ENCODE results near the gene SCYL1.
"Not testable (repeated sequence)": the region's sequence is repeated elsewhere in the genome, so short reads cannot be mapped to it uniquely, and the experiment has no call there.

SCYL1 gene

GRCh38 chr11:65506772-65507505, 17.9 kb upstream of the SCYL1 start:
- Histone ChIP-seq H3K9ac (ENCODE audit: low read length) (no peak overlapping the region), H3K36me3 (ENCODE audit: insufficient read depth, low read length) (peaks cover 46% of the 10 kb centered on the region), H3K4me3 (ENCODE audit: low read depth, low read length, poor library complexity, severe bottlenecking) (no peak overlapping the region), H3K27me3 (ENCODE audit: insufficient read depth, low read length) (no peaks in the 10 kb centered on the region), H3K4me2 (ENCODE audit: low read length) (peak overlapping the region; percentile 95; the same call in 1 of the 2 replicates), H4K20me1 (ENCODE audit: insufficient read depth, low read length) (no peaks in the 10 kb centered on the region), H3K4me1 (ENCODE audit: insufficient read depth, low read length, severe bottlenecking) (peaks cover 83% of the 10 kb centered on the region), H3K9me3 (ENCODE audit: low read length) (no peaks in the 10 kb centered on the region), H3K27ac (ENCODE audit: low read depth, low read length, poor library complexity, severe bottlenecking) (peak overlapping the region; percentile 88), H2AFZ (ENCODE audit: low read length) (no peak overlapping the region), H3K79me2 (ENCODE audit: insufficient read depth, low read length) (peaks cover 31% of the 10 kb centered on the region), H3K9me2 (ENCODE audit: low read depth, low read length) (no peaks in the 10 kb centered on the region), H3F3A (ENCODE audit: insufficient read depth, low read length) (peaks cover 57% of the 10 kb centered on the region)
- no peak for TF ChIP-seq EZH2 (IDR thresholded peaks at IDR 0.05; ENCODE audit: borderline replicate concordance, low read length)
- TF ChIP-seq CTCF (IDR thresholded peaks at IDR 0.05; ENCODE audit: low read length) = no peak

GRCh38 chr11:65512311-65512710, 12.6 kb upstream of the SCYL1 start:
- H3K79me2 ChIP-seq (ENCODE audit: insufficient read depth, low read length); H3K27me3 ChIP-seq (ENCODE audit: insufficient read depth, low read length); H3K27ac ChIP-seq (ENCODE audit: low read depth, low read length, poor library complexity, severe bottlenecking); H3K4me3 ChIP-seq (ENCODE audit: low read depth, low read length, poor library complexity, severe bottlenecking); H3F3A ChIP-seq (ENCODE audit: insufficient read depth, low read length); H3K36me3 ChIP-seq (ENCODE audit: insufficient read depth, low read length); H3K9me2 ChIP-seq (ENCODE audit: low read depth, low read length); H4K20me1 ChIP-seq (ENCODE audit: insufficient read depth, low read length); H3K9ac ChIP-seq (ENCODE audit: low read length); H2AFZ ChIP-seq (ENCODE audit: low read length); H3K9me3 ChIP-seq (ENCODE audit: low read length); H3K4me2 ChIP-seq (ENCODE audit: low read length): not testable (repeated sequence)
- H3K4me1 ChIP-seq (ENCODE audit: insufficient read depth, low read length, severe bottlenecking) = peaks cover 36% of the 10 kb centered on the region

GRCh38 chr11:65516135-65516968, 8.5 kb upstream of the SCYL1 start:
- no peaks in the 10 kb centered on the region for H3K9me2 ChIP-seq (ENCODE audit: low read depth, low read length)
- H3K9ac ChIP-seq (ENCODE audit: low read length) = no peak overlapping the region
- H3K4me2 ChIP-seq (ENCODE audit: low read length) = no peak overlapping the region
- H2AFZ ChIP-seq (ENCODE audit: low read length) = no peak overlapping the region
- no peaks in the 10 kb centered on the region for H3K79me2 ChIP-seq (ENCODE audit: insufficient read depth, low read length)
- H3K4me1 ChIP-seq (ENCODE audit: insufficient read depth, low read length, severe bottlenecking) = no peaks in the 10 kb centered on the region
- H3K27me3 ChIP-seq (ENCODE audit: insufficient read depth, low read length) = no peaks in the 10 kb centered on the region
- no peaks in the 10 kb centered on the region for H4K20me1 ChIP-seq (ENCODE audit: insufficient read depth, low read length)
- H3F3A ChIP-seq (ENCODE audit: insufficient read depth, low read length) = no peaks in the 10 kb centered on the region; the same call in 1 of the 2 replicates
- no peak overlapping the region for H3K27ac ChIP-seq (ENCODE audit: low read depth, low read length, poor library complexity, severe bottlenecking)
- H3K4me3 ChIP-seq (ENCODE audit: low read depth, low read length, poor library complexity, severe bottlenecking) = no peak overlapping the region
- no peaks in the 10 kb centered on the region for H3K9me3 ChIP-seq (ENCODE audit: low read length)
- TF ChIP-seq CTCF (IDR thresholded peaks at IDR 0.05; ENCODE audit: low read length) = no peak
- no peak for TF ChIP-seq EZH2 (IDR thresholded peaks at IDR 0.05; ENCODE audit: borderline replicate concordance, low read length)
- H3K36me3 ChIP-seq (ENCODE audit: insufficient read depth, low read length) = no peaks in the 10 kb centered on the region

- H3K27me3 ChIP-seq (ENCODE audit: insufficient read depth, low read length); H3K4me2 ChIP-seq (ENCODE audit: low read length); H3K9me3 ChIP-seq (ENCODE audit: low read length); H3K36me3 ChIP-seq (ENCODE audit: insufficient read depth, low read length); H3K27ac ChIP-seq (ENCODE audit: low read depth, low read length, poor library complexity, severe bottlenecking); H4K20me1 ChIP-seq (ENCODE audit: insufficient read depth, low read length); H3K9ac ChIP-seq (ENCODE audit: low read length); H2AFZ ChIP-seq (ENCODE audit: low read length); H3K79me2 ChIP-seq (ENCODE audit: insufficient read depth, low read length); H3F3A ChIP-seq (ENCODE audit: insufficient read depth, low read length); H3K4me3 ChIP-seq (ENCODE audit: low read depth, low read length, poor library complexity, severe bottlenecking); H3K9me2 ChIP-seq (ENCODE audit: low read depth, low read length): not testable (repeated sequence)
- H3K4me1 ChIP-seq (ENCODE audit: insufficient read depth, low read length, severe bottlenecking) = peaks cover 13% of the 10 kb centered on the region
These were observed 5.8 kb upstream of the SCYL1 start for GRCh38 chr11:65518941-65519549.

GRCh38 chr11:65521777-65522521, 2.9 kb upstream of the SCYL1 start:
- H3K9ac ChIP-seq (ENCODE audit: low read length); H3K4me2 ChIP-seq (ENCODE audit: low read length); H3K9me2 ChIP-seq (ENCODE audit: low read depth, low read length); H3K27ac ChIP-seq (ENCODE audit: low read depth, low read length, poor library complexity, severe bottlenecking); H3K4me3 ChIP-seq (ENCODE audit: low read depth, low read length, poor library complexity, severe bottlenecking); H3K27me3 ChIP-seq (ENCODE audit: insufficient read depth, low read length); H3K79me2 ChIP-seq (ENCODE audit: insufficient read depth, low read length); H2AFZ ChIP-seq (ENCODE audit: low read length); H3K9me3 ChIP-seq (ENCODE audit: low read length); H3K36me3 ChIP-seq (ENCODE audit: insufficient read depth, low read length); H3F3A ChIP-seq (ENCODE audit: insufficient read depth, low read length); H4K20me1 ChIP-seq (ENCODE audit: insufficient read depth, low read length): not testable (repeated sequence)
- peaks cover 28% of the 10 kb centered on the region for H3K4me1 ChIP-seq (ENCODE audit: insufficient read depth, low read length, severe bottlenecking)
